GM10266 (cell line): Measurements from ENCODE around the gene BIRC7.

Experiments used
- DNase-seq: peaks from one replicate; pipeline ENCODE4 v3.0.0; 2012; ENCODE audit errors: extremely low spot score
- TF ChIP-seq, protein P1 (sequence below): IDR thresholded peaks from 2 replicates; pipeline ENCODE4 v1.5.1; 2012; ENCODE audit warnings: mild to moderate bottlenecking, low read depth; ENCODE audit not compliant: control insufficient read depth, insufficient read depth; ENCODE audit errors: missing control alignments

BIRC7 gene

DNA sequence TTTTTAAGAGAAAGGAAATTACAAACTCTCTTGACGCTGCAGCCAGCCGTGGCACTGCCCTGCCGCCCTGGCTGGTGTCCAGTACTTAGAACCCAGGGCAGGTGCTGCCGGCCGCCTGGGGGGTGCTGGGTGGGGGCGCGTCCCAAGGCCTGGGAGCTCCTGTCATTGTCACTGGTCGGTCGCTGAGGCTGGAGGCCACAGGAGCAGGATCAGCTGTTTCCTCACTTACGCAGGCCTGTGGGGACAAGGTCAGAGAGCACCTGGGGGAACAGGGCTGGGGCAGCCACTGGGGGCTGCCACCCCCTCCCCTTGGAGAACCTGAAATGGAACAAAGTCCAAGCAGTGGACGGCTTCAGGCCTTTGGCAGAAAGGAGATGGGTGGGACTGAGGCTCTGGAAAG is 5.6 kb downstream of the BIRC7 start:
- no peak for DNase-seq
- TF ChIP-seq, protein P1, sequence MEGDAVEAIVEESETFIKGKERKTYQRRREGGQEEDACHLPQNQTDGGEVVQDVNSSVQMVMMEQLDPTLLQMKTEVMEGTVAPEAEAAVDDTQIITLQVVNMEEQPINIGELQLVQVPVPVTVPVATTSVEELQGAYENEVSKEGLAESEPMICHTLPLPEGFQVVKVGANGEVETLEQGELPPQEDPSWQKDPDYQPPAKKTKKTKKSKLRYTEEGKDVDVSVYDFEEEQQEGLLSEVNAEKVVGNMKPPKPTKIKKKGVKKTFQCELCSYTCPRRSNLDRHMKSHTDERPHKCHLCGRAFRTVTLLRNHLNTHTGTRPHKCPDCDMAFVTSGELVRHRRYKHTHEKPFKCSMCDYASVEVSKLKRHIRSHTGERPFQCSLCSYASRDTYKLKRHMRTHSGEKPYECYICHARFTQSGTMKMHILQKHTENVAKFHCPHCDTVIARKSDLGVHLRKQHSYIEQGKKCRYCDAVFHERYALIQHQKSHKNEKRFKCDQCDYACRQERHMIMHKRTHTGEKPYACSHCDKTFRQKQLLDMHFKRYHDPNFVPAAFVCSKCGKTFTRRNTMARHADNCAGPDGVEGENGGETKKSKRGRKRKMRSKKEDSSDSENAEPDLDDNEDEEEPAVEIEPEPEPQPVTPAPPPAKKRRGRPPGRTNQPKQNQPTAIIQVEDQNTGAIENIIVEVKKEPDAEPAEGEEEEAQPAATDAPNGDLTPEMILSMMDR = no peak

DNA sequence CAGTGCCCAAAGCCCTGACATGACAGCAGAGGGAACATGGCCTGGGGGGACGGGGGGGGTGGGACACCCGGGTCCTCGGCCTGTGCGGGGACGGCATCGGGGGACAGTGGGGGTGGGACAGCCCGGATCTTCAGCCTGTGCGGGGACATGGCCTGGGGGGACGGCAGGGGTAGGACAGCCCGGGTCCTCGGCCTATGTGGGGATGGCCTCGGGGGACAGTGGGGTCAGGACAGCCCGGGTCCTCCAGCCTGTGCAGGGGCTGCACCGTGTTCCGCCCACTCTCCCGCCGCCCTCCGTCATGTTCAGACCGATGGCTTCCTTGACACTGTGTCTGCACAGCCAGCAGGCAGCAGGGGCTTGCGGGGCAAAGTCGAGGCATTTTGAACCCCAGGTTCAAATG is 7.0 kb downstream of the BIRC7 start:
- DNase-seq = no peak
- TF ChIP-seq, protein P1 = no peak

DNA sequence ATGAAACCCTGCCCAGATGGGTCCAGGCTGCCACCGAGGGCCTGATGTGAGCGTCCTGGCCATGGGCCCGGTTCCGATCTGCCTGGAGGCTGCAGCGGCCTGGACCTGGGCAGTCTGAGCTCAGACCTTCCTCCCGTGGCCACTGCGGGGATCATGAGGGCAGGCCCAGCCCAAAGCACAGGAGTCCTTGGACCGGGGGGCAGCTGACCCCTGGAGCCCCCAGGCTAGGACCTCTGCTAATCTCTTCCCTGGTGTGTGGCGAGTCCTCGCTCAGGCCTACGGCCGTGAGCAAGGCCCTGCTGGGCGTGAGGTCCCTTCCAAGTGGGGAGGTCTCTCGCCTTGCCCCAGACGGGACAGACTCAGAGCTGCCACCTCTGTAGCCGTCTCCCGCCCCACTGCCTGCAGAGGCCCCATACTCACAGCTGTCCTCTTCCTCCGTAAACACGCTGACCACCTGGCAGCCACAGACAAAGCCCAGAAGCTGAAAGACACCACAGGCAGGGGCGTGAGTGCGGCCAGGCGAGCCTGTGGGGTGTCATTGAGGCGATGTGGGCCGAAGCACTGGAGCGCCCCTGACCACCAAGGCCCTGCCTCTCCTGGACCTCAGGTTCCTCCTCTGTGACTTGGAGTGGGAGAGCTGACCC is 8.0 kb downstream of the BIRC7 start:
- DNase-seq = no peak
- TF ChIP-seq, protein P1 = no peak

DNA sequence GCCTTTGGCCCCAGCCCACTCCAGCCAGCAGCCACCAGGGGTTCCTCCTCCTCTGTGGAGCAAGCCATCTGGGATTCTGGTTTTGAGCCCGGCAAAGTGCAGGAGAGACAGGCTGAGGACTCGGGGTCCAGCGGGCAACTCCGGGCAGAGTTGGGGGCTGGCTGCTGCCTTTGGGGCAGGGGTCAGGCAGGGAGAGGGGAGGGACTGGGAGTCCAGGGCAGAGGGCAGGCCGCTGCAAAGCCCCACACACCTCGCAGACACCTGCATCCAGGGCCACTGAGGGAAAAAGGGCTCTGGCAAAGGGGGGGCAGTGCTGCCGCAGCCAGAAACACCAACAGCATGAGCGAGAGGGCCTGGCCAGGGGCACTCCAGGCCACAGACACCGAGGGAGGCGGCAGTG is 8.8 kb downstream of the BIRC7 start:
- TF ChIP-seq, protein P1 = no peak
- no peak for DNase-seq

DNA sequence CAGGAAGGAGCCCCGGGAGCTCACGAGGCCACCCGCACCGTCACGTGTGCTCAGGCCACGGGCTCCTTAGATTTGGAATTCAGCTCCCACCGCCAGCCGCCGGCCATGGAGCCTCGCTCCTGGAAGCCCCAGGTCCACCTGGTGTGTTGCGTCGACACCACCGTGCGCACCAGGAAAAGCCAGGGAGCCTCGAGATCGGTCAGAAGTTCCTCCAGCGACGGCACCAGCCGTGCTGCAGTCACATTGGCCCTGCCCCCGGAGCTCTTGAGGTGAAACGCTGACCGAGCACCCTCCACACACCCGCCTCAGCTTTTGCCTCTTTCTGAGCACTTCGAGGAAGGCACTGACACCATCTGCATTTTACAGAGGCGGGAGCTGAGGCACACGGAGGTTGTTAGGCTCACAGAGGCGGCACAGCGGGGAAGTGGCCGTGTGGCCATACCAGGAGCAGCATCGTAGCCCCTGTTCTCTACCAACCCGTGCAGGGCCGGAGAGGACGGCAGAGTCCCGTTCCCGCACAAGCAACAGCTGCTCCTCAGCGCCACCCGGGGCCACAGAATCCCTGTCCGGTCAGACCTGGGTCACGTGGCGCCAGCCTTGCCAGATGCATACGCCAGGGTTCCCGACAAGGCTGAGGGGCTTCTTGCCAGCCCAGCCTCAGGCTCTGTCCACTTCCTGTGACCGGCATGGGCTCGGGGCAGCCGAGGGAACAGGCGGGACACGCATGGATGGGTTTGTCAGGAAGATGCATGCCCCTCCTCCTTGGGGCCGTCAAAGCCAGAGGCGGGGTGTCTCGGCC is 11.0 kb downstream of the BIRC7 start:
- no peak for DNase-seq
- TF ChIP-seq, protein P1 = no peak

DNA sequence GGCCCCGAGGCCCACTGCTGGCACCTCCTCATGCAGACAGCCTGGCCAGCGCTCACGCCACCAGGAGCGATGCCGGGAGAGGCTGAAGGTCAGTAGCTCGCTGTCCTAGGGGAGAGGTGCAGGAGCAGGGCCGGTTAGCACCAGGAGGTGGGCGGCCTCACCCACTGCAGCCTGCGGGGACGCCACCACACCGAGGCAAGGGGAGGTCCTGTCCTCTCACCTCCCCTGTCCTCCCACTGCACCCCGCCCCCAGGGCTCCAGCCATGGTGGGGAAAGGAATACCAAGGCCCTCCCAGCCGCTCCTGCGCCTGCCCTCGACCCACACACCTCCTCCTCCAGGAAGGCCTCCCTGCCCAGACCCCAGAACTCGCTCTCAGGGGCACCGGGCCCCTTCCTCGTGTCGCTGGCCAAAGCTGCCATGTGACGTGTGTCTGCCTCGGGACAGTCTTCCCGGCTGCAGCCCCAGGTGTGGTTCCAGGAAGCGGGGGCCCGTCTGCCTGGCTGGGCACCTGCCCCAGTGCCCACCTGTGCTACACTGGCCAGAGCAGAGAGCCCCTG is 12.0 kb downstream of the BIRC7 start:
- TF ChIP-seq, protein P1 = no peak
- DNase-seq = no peak
